ENCODE measurements around the gene CCR5AS.

The CCR5AS gene

DNA sequence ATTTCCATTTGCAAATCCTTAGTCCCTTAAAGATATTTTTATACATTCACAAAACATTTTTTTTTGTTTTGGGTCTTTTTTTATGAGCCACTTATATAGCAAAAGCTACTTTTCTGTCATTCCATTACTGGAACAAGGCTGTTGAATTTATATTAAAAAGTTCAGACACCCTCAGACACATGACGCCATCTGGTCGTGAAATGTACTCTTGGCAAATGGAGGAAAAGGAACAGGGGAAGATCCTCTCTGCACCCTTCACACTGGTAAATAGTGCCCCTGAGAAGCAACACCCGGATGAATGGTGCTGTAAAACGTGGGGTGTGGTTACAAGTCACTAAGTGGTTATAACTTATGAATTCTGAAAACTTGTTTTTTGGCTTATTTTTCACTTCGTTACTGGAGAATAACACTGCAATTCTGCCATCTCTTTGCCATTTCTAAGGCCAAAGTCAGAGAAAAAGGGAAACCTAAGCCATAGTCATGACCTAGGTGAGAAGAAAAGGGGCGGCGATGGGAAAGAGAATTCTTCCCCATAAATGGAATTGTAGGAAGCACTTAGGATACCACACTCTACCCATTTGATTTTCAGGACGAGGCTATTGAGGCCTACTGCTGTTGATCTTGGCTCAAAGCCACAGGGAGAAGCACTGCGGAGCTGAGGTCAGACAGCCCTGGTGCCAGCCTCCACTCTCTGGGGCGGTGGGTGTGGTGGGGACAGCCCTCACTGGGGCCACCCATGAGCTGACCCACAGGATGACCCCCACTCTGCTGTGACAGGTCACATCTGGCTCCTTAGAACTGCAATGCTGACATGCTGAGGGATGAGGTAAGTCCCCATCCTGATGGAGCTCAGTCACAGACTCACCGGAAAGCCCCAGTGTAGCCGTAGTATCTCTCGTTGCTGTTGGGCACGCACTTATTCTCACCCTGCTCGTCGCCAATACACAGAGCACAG lies 36.0 kb upstream of the CCR5AS start:
- no peak overlapping the region for H3K27ac ChIP-seq
- H3K36me3 ChIP-seq: no peaks in the 10 kb centered on the region
- intact Hi-C loops (cut with DNase I; ENCODE audit: low total_unique reads): no loop called here
- TF ChIP-seq, protein P1, sequence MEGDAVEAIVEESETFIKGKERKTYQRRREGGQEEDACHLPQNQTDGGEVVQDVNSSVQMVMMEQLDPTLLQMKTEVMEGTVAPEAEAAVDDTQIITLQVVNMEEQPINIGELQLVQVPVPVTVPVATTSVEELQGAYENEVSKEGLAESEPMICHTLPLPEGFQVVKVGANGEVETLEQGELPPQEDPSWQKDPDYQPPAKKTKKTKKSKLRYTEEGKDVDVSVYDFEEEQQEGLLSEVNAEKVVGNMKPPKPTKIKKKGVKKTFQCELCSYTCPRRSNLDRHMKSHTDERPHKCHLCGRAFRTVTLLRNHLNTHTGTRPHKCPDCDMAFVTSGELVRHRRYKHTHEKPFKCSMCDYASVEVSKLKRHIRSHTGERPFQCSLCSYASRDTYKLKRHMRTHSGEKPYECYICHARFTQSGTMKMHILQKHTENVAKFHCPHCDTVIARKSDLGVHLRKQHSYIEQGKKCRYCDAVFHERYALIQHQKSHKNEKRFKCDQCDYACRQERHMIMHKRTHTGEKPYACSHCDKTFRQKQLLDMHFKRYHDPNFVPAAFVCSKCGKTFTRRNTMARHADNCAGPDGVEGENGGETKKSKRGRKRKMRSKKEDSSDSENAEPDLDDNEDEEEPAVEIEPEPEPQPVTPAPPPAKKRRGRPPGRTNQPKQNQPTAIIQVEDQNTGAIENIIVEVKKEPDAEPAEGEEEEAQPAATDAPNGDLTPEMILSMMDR (IDR thresholded peaks at IDR 0.05): peak; percentile 35 to 53 (median 35)
- no peak for TF ChIP-seq POLR2A (IDR thresholded peaks at IDR 0.05)
- no peak for TF ChIP-seq POLR2AphosphoS5 (IDR thresholded peaks at IDR 0.05)
- H3K4me3 ChIP-seq: no peak overlapping the region
- no peaks in the 10 kb centered on the region for H3K4me1 ChIP-seq
- DNase-seq (ENCODE audit: low spot score in 2 of 2): no peak
- no peaks in the 10 kb centered on the region for H3K9me3 ChIP-seq
- no peaks in the 10 kb centered on the region for H3K27me3 ChIP-seq

DNA sequence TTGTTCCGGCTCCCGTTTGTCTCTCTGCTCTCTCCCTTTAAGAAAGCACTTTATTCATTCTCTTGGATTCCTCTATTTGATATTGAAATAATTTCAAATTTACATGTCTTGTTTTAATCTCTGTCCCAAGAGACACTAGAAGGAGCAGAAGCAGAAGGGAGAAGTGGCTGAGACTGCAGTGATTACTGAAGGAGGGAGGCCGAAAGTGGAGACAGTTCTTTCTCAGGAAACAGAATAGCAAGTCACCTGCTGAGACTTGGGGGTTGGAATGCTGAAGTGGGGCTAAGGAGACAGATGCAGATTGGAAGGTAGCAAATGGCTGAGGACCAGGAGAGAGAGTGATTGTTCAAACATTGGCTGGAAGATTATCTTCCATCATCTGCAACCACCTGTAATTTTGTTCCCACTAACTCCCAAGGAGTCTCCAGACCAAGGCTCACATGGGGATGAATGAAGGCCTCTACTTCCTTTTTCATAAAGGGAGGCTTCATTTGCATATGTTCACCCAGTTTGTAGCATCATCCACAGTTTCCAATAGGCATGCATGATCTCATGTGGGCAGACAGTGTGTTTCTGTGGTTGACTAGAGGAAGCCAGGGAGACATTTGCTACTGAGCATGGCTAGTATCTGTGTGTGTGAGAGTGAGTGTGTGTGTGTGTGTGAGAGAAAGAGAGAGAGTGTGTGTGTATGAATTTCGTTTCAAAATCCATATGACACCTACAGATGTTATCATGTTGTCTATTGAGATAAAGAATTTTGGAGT lies 33.8 kb upstream of the CCR5AS start:
- TF ChIP-seq POLR2AphosphoS5 (IDR thresholded peaks at IDR 0.05): no peak
- TF ChIP-seq, protein P1 (IDR thresholded peaks at IDR 0.05): no peak
- TF ChIP-seq POLR2A (IDR thresholded peaks at IDR 0.05): no peak
- no peaks in the 10 kb centered on the region for H3K36me3 ChIP-seq
- intact Hi-C loops (cut with DNase I; ENCODE audit: low total_unique reads): no loop called here
- no peak for DNase-seq (ENCODE audit: low spot score in 2 of 2)
- no peak overlapping the region for H3K27ac ChIP-seq
- no peaks in the 10 kb centered on the region for H3K9me3 ChIP-seq
- no peaks in the 10 kb centered on the region for H3K4me1 ChIP-seq
- no peaks in the 10 kb centered on the region for H3K27me3 ChIP-seq
- H3K4me3 ChIP-seq: no peak overlapping the region

DNA sequence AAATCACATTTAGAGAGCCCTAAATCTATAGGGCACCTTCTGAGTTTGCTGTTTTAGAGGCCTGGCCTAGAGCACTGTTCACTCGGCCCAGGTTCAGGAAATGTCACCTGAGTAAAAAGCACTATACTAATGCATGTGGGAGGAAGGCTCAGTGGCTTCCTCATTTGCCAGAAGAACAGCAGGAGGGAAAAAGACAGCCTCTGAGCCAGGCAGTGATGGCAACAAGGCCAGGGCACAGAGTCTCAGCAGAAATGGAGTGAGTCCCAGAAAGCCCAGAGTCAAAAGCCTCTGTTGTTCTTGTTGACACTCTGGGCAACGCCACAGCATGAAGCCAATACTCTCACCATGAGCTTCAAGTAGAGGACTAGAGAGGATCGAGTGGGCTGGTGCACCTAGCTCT lies 32.0 kb upstream of the CCR5AS start:
- Histone ChIP-seq H3K9me3 (no peaks in the 10 kb centered on the region), H3K36me3 (no peaks in the 10 kb centered on the region), H3K27ac (no peak overlapping the region), H3K27me3 (no peaks in the 10 kb centered on the region), H3K4me1 (no peaks in the 10 kb centered on the region), H3K4me3 (no peak overlapping the region)
- intact Hi-C loops (cut with DNase I; ENCODE audit: low total_unique reads): loop anchor here (1.0 kb wide), 1 partner anchor 31 kb away; no protein-coding TSS in a partner anchor
- TF ChIP-seq, protein P1 (IDR thresholded peaks at IDR 0.05): no peak
- TF ChIP-seq POLR2A (IDR thresholded peaks at IDR 0.05) (no peak), POLR2AphosphoS5 (IDR thresholded peaks at IDR 0.05) (no peak)
- DNase-seq (ENCODE audit: low spot score in 2 of 2): no peak

DNA sequence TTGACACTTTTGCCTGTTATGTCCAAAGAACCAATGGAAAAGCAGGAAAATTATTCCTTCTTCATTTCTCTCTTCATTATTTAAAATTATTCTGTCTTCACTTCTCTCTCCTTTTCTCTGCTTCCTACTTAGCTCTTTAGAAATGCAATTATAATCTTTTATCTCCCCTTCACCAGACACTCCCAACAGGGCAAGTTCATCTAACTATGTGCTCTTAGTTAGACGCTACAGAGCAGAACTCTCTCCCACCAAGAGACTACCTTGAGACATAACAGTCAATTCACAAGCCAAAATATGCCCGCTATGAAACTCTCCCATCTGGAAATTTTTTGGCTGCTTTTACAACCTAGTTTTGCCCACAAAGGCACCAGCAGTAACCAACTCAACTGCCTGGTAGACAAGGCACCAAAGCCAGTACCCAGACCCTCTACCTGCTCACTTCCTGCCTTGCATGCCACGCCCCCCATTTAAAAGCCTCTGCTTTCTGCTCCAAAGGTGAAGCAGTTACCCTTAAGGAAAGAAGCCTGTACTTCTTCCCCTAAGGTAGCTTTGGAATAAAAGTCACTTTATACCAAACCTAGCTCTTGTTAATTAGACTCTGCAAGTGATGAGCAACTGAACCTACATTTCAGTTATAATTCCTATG lies 28.3 kb upstream of the CCR5AS start:
- Histone ChIP-seq H3K27ac (no peak overlapping the region), H3K4me1 (no peaks in the 10 kb centered on the region), H3K27me3 (no peaks in the 10 kb centered on the region), H3K4me3 (no peak overlapping the region), H3K9me3 (no peaks in the 10 kb centered on the region), H3K36me3 (no peaks in the 10 kb centered on the region)
- intact Hi-C loops (cut with DNase I; ENCODE audit: low total_unique reads): no loop called here
- TF ChIP-seq, protein P1 (IDR thresholded peaks at IDR 0.05): no peak
- no peak for TF ChIP-seq POLR2A (IDR thresholded peaks at IDR 0.05)
- TF ChIP-seq POLR2AphosphoS5 (IDR thresholded peaks at IDR 0.05): no peak
- DNase-seq (ENCODE audit: low spot score in 2 of 2): no peak
